MM.1S (cell line): ENCODE measurements around the gene HOMER1.

Source experiments
- EZH2 ChIP-seq: fragments of 300-600 bp; sonication (generic); optimal IDR thresholded peaks from 2 replicates; pipeline ENCODE3; 2017; ENCODE audit warnings: low read depth, mild to moderate bottlenecking, antibody characterized with exemption, low read length, mixed read lengths
- EZH2phosphoT487 ChIP-seq: fragments of 300-600 bp; sonication (generic); IDR thresholded peaks from 2 replicates; pipeline ENCODE4 v1.6.1; 2018; ENCODE audit warnings: antibody characterized with exemption, low read length
- TF ChIP-seq, protein P1 (sequence below): fragments of 300-600 bp; sonication (generic); IDR thresholded peaks from 2 replicates; pipeline ENCODE4 v1.5.1; 2016; ENCODE audit warnings: antibody characterized with exemption, low read length, mixed read lengths

DNA sequence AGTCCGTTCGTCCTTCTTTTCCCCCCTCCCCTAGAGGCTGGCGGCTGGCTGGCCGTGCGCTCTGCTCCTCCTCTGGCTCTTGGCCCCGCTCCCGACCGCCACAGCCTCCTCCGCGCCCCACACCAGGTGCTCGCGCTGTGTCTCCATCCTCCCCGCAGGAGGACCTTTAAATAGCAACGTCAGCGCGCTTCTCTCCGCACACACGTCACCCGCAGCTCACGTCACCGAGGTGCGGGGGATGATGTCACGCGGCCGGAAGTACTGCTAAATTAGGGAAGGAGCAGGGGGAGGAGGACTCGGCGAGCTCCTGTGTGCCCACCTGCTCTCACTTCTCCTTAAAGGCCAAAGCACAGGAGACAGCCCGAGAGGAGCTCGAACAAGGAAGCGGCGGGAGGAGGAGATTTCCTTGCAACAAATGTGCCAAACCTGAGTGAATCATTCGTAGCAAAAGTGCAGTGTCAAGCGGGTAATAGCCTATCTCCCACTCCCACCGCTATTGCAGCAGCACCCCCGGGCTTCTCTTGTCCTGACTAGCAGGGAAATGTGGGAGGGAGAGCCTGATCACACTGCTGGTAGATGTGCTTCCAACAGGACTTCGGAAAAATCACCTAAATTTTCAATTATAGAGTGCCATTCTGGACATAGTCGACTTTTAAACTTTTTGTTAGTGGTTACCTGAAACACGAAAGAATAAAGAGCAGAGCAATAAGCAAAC lies 614 bp upstream of the HOMER1 start:
- TF ChIP-seq, protein P1, sequence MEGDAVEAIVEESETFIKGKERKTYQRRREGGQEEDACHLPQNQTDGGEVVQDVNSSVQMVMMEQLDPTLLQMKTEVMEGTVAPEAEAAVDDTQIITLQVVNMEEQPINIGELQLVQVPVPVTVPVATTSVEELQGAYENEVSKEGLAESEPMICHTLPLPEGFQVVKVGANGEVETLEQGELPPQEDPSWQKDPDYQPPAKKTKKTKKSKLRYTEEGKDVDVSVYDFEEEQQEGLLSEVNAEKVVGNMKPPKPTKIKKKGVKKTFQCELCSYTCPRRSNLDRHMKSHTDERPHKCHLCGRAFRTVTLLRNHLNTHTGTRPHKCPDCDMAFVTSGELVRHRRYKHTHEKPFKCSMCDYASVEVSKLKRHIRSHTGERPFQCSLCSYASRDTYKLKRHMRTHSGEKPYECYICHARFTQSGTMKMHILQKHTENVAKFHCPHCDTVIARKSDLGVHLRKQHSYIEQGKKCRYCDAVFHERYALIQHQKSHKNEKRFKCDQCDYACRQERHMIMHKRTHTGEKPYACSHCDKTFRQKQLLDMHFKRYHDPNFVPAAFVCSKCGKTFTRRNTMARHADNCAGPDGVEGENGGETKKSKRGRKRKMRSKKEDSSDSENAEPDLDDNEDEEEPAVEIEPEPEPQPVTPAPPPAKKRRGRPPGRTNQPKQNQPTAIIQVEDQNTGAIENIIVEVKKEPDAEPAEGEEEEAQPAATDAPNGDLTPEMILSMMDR: no peak
- TF ChIP-seq EZH2 (no peak), EZH2phosphoT487 (no peak)
